Tongue (tissue), 2 donors: ENCODE measurements around the gene CCDC150. TPM values are rescaled to one million over a fixed set of nuclear protein-coding genes. Genes with fewer than 3 reads are reported as not detected.
"Not testable (repeated sequence)": the region's sequence is repeated elsewhere in the genome, so short reads cannot be mapped to it uniquely, and the experiment has no call there.

Experiments
- DNase-seq: peaks from one replicate; pipeline ENCODE4 v3.0.0-alpha.2; 2015
- total RNA-seq: library from RNA; depleted of rRNA; stranded (reverse); fragments of >200 nt; gene quantifications from one replicate; pipeline ENCODE4 v1.2.3, GENCODE V29; 2014

Gene CCDC150
- total RNA-seq = 2.4 TPM

DNA sequence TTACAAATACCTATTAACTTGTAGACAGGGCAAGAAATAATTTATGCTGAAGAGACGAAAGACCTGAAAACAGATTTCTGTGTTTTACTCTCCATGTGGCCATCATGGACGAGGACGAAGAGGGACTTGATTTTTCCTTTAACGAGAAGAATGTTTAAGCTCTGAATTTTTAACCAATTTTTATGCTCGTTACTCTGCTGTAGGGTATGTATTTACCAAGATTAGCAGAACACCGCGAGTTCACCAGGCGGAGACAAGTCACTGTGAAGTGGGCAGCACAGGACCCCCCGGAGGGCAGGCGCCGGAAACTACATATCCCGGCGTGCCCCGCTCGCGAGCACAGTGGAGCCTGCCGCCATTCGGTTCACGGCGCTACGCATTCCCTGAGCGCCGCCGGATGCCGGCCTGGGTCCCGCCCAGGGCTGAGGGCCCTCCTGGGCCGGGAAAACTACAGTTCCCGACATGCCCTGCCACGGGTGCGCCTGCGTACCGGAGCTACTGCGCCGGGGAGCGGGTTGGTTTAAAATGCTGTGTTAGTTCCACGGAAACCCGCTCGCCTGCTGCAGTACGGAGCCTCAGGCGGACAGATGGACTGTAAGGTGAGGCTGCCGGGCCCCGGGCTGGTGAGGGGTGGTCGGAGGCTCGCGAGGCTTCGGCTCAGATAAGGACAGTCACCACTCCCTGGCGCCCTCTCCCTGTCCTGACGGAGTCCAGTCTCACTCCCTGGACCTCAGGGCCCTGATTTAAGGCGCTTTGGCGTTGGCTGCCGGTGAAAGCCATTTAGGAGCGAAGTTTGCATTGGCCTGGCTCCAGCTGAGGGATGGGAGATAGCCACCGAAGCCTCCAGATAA lies at the start of gene CCDC150:
Gene CCDC150, plus strand, starts transcription at position 536 of the 851 bp plus-strand sequence. Its CDS starts 52 bp downstream, at position 588.
- DNase-seq = peak; percentile 98

DNA sequence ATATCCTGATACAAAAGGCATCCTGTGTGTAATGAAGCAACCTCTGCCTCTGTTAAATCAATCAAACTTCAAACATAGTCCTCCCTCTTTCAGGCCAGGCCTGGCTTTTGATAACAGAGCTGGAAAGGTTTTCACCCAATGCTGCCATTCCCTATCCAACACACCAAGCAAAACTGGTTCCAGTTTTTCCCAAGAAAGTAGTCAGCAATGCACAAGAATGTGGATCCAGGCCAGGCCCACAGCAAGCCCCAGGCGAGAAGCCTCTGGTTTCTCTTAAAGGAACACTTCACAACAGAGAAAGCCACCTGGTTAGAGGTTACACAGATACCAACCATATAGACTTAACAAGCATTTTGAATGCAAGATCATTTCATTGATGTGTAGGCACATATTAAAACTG lies 49.2 kb upstream of the CCDC150 start:
- no peak for DNase-seq

DNA sequence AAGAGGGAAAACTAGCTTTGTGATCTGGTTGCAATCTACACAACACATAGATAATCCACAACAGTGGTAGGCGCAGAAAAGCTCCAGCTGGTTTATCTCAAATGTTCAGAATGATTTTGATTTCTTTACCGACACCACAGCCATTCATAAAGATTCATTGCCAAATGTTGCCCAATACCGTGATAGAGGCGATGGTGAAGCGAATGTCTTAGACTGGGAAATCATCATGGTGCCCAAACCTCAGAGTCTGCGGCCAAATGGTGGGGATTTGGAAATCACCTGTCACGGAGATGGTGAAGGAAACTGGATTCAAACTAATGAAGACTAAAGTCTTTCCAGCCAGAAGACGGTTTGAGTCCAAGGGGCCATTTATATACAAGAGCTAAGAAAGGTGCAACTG lies 48.5 kb upstream of the CCDC150 start:
- DNase-seq = no peak

DNA sequence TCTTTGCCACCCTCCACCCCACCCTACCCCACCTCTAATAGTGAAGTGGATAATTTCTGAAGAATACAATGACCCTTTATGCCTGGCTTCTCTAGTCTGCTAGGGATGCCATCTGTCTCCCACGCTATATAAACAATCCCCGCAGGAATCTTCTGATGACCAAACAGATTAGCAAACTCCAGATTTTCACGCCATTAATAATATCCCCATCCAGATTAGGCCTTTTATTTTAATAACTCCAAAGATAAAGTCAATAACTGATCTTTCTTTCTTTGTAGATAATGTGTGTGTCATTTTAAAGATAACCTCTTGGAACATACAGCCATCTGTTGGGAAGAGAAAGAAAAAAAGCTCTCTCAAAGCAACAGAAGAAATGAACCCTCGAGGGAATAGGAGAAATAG lies 47.9 kb upstream of the CCDC150 start:
- DNase-seq = no peak

DNA sequence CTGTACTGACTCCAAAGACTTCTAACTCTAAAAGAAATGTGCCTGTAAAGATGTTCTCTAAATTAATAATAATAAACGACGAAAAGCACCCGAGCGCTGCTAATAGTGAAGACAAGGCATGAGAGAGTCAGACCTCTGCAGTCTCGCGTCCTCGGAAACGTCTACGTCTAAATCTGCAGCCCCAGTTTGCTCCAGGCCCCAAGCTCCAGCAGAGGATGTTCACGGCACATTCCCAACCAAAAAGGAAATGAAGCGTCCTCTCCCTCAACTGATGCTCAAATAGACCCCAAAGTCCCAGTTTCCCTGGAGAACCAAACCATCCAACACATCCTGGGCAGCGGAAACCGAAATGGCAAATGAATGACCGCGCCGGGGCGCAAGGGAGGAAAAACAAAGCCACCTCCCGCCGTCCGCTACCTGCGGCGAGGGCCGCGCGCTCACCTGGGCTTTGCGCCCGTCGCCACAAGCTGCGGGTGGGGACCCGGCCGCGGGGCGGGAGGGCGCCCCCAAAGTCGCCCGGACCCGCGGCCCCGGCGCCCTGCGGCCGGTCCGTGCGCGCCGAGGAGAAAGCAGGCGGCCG lies 47.1 kb upstream of the CCDC150 start:
- DNase-seq = peak; percentile 60

DNA sequence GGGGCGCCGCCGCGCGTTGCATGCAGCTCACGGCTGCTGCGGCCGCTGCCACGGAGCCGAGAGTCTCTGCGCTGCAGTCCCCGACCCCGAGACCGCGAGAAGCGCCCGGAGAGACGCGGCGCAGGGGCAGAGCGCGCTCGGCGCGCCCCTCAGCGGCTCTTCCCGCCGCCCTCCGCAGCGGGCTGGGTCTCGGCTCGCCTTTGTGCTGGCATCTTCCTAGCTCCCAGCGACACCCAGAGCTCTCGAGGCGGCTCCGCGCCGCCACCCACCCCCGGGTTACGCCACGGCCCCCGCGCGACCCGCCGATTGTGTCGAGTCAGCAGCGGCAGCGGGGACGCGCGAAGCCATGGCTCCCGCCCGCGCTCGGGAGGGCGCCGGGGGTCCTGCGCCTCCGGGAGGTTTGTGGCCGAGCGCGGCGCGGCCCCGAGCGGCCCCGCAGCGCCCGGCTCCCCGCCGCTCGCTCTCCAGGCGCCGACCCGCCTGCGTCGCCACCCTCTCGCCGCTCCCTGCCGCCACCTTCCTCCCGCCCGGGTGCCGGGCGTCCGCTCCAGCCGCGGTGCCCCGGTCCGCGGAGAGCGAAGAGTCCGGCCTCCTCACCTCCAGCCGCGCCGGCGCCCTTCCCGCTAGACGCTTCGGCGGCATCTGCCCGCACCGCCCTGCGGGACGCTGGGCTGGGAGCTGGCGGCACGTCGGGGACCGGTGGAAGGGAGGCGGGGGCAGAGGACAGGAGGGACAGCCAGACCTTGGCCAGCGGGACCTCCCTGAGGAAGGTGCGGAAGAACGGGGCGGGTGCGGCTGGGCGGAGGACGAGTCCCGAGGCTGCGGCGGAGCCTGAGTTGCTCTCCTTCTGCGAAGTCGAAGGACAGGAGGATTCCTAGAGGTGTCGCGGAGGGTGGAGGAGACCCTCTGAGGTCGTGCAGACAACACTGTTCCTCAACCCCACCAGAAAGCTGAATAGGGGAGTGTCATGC lies 46.3 kb upstream of the CCDC150 start, which contains the start of gene HECW2:
Gene HECW2, minus strand, starts transcription at position 644 of the 971 bp plus-strand sequence.
- DNase-seq = peak; percentile 81

DNA sequence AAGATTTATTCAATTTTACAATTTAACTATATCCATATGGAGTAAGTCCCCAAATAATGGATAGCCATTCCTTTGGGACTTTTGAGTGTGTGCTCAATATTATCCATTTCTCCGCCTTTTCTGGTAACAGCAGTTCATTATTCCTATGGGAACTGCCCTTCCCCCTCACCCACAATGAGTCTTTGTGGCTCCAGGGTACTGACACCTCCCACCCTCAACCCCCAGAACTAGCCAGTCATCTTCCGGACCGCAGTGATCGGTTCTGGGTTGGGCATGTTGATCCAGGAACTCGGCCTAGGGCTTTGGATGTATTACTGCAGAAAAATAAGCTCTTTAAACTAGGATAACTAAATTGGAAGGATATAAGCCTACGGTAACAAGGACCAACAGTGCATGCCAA lies 45.4 kb upstream of the CCDC150 start:
- DNase-seq = no peak

DNA sequence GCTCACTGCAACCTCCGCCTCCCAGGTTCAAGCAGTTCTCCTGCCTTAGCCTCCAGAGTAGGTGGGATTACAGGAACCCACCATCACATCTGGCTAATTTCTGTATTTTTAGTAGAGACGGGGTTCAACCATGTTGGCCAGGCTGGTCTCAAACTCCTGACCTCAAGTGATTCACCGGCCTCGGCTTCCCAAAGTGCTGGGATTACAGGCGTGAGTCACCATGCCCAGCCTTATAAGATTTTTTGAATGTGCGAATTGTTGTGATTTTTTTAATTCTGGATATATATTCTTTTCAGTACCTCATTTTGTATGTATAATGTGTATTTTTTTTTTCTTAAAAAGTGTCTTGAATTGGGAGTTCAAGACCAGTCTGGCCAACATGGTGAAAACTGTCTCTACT lies 42.0 kb upstream of the CCDC150 start:
- no peak for DNase-seq

DNA sequence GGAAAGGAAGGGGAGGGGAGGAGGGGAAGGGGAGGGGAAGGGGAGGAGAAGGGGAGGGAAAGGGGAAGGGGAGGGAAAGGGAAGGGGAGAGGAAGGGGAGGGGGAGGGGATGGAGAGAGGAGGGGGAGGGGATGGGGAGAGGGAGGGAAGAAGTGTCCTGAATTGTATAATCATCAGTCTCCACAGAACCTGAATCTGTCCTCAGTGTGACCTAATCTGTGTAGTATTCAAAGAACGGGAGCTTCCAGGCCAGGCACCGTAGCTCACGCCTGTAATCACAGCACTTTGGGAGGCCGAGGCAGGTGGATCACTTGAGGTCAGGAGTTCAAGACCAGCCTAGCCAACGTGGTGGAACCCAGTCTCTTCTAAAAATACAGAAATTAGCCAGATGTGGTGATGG lies 41.1 kb upstream of the CCDC150 start:
- DNase-seq = no peak

DNA sequence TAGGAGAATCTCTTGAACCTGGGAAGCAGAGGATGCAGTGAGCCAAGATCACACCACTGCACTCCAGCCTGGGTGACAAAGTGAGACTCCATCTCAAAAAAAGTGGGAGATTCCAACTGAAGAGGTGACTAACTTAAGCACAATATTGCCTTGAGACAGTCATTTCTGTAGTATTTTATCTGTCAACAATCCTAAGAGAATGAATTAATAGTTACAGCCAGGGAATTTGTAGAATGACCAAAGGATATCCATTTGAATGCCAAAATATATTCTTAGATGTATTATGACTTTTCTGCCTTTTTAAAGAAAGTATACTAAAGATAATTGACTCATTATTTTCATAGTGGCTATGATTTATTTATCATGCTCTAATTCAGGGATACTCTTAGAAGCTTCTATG lies 40.7 kb upstream of the CCDC150 start:
- DNase-seq = no peak

DNA sequence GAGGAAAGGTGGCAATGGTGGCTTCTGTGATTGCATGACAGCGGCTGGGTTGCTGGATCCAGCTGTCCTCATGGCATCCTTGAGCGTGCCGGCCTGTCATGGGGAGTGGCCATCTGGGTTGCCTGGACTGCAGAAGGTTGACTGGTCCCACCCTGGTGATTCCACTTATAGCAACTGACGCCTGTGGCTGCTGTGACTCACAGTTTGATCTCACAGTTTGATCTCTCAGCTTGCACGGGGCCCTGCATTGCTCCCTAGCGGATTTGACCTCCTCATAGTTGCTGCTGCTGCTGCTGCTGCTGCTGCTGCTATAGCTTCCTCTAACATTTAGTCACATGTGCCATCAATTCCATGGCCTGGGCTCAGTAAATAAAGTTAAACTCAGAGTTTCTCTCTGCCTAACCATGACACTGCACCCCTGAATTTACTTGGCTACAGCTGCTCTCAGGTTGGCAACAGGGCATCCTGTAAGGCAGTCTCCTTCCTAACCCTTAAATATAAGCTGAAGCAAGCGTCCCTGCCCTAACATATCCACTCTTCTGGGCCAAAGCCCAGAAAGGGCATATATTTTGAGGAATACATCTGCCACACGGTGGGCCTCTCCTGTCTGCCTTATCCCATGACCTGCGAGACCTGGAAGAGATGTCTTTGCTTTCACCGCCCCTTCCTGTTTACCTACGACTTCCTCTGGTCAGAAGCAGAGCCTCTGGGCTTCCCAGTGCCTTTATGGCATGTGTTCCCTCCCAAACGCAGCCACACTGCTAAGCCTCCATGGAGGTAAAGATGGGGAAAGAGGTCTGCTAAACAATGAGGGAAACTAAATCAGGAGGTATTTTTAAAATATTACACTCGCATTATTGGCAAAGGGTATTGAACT lies 37.8 kb upstream of the CCDC150 start:
- DNase-seq = peak; percentile 58

DNA sequence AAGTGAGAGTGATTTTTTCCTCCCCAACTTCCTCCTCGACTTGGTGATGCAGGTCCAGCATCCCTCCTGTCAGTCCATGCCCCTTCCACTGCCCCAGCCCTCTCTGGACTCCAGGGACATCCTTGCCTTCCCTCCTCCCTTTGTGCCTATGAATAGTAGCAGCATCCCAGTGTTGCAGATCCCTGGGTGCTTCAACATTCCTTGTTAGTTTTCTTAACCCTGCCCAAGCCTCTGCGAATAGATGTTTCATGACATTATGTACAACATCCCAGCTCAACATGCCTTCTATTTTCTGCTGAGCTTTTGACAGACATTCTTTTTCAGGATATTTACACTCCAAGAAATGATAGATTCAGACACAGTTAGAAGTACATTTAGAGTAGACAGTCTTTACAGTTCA lies 35.3 kb upstream of the CCDC150 start:
- no peak for DNase-seq

DNA sequence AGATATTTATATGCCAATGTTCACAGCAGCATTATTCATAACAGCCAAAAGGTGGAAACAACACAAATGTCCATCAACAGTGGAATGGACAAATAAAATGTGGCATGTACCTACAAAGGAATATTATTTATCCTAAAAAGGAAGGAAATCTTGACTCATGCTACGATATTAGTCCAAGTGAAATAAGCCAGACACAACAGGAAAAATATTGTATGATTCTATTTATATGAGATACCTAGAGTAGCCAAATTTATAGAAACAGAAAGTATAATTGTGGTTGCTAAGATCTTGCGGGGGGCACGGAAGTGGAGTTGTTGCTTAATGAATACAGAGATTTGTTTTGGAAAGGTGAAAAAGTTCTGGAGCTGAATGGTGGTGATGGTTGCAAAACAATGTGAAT lies 33.0 kb upstream of the CCDC150 start:
- DNase-seq = no peak

DNA sequence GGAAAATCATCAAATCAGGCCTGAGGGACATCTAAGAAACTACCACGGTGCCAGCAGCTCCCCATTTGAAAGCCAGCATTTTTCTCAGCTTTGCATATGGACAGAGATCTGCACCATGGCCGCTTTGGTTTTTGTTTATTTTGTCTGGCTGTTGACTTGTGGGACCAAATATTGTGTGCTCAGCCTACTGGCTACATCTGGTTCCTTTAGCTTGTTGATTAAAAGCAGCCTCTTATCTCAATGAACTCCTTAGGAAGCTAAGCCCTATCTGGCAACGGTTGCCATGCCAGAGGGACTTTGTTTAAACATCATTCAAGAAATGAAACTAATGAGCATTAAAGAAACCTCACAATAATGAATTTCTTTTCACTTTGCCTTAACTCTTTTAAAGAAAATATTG lies 32.4 kb upstream of the CCDC150 start:
- no peak for DNase-seq

DNA sequence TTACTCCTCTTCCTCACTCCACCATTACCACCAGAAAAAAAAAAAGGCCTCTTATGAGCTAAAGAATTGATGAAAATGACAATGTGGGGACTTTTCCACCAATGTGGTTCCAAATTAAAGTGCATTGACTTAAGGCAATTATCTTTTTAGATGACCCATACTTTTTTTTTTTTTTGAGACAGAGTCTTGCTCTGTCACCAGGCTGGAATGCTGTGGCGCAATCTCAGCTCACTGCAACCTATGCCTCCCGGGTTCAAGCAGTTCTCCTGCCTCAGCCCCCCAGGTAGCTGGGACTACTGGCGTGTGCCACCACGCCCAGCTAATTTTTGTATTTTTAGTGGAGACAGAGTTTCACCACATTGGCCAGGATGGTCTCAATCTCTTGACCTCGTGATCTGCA lies 31.6 kb upstream of the CCDC150 start:
- DNase-seq = not testable (repeated sequence)

DNA sequence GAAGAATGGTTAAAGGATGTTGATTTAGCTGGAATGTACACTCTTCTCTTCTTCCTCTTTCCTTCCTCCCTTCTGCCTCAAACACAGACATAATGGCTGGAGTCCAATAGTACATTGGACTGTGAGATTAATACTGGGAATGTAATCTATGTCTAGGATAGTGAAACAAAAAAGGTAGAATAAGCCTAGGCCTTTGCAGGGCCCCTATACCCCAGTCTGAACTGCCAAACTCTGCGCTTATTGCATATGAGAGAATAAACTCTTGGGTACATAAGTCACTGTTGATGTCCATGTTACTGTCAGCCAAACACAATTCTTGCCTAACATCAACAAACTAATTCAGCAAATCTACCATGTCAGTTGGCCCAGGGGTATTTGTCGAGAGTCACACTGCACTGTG lies 29.7 kb upstream of the CCDC150 start:
- no peak for DNase-seq

DNA sequence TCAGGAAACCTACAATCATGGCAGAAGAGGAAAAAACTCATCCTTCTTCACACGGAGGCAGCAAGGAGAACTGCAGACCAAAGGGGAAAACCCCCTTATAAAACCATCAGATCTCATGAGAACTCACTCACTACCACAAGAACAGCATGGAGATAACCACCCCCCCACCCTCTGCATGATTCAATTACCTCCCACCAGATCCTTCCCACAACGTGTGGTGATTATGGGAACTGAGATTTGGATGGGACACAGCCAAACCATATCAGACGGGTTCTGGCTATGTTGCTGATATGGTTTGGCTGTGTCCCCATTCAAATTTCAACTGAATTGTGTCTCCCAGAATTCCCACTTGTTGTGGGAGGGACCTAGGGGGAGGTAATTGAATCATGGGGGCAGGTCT lies 28.7 kb upstream of the CCDC150 start:
- no peak for DNase-seq

DNA sequence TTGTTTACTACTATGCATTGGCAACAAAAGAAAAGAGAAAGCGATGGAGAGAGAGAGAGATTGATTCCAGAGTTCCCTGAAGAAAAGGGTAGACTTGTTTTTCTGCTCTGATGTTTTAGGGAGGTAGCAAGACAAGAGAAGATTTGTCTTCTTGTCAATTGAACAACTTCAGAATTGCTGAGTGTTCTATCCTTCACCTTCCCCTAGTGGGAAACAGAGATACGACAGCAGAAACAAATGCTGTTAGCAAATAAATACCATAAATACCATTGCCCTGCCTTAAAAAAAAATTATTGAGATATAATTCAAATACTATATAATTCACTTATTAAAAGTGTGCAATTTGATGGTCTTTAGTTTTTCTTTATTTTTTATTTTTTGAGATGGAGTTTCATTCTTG lies 26.2 kb upstream of the CCDC150 start:
- no peak for DNase-seq

DNA sequence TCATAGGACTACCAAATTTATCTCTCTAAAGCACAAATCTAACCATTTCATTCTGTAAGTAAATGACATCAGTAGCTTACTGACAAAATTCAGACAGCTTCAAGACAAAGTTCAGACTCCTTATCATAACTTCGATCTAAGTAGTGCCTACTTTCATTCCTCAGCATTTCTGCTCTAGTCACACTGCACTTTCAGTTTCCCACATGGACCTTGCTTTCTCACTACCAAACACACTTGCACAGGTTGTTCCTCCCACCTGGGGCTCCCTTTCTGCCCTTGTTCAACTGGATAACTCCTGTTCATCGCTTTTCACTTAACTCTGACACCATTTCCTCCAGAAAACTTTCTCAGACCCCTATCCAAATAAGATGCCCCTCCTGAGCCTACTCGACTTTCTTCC lies 22.1 kb upstream of the CCDC150 start:
- no peak for DNase-seq

DNA sequence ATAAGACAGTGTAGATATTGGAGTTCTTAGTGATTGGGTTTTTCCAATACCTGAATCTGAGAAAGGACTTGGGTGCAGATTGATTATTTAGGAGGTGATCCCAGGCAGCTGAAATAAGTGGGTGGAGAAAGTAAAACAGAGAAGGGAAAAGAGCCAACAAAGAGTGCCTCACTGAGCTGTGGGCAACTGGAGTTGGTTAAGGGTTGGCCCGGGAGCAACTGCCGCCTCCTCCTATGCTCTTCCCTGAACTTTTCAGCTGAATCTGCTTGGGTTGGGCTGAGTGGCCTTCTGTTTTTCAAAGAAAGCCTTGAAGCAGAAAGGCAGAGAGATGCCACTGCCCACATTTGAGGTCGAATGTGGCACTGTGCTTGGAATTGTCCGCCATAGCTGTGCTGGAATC lies 20.9 kb upstream of the CCDC150 start:
- no peak for DNase-seq

DNA sequence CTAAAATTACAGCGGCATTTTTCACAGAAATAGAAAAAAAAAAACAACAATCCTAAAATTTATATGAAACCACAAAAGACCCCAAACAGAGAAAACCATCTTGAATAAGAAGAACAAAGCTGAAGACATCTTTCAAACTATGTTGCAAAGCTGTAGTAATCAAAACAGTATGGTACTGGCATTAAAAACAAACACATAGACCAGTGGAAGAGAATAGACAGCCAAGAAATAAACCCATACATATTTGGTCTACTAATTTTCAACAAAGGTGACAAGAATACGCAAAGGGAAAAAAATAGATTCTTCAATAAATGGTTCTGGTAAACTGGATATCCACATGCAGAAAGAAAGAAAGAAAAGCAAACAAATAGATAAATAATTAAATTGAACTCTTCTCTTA lies 9.0 kb upstream of the CCDC150 start:
- DNase-seq = no peak

DNA sequence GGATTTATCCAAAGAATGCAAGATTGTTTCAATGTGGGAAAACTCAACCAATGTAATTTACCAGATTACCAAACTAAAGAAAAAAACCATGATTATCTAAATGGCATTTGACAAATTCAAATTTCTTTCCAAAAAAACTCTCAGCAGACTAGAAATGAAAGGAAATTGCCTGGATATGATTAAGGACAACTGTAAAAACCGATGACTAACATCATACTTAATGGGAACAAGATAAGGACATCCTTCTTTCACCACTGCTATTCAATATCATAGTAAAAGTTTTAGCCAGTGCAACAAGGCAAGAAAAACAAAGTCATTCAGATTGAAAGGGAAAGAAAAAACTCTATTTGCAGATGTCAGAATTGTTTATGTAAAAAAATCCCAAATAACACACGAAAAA lies 4.4 kb upstream of the CCDC150 start:
- DNase-seq = no peak
